ENCODE data around the gene TMEM147.
"Not testable (repeated sequence)": the region's sequence is repeated elsewhere in the genome, so short reads cannot be mapped to it uniquely, and the experiment has no call there.

Gene TMEM147

DNA sequence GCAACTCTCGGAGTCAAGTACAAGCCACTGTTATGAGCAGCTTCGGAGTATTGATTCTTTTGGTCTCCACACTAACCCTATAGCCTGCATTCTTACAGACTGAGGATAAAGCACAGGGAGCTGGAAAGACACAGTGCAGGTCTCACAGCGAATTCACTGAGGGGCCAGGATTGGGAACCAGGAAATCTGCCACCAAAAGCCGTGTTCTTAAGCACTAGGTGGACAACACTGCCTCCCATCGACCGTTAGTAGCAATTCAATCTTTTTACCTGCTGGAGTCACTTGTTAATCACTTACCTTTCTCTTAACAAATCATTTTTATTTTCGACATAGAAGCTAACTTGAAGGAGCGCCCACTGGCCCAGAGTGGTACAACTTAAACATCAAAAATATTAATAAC is 46.8 kb downstream of the TMEM147 start:
- H3K79me2 ChIP-seq (ENCODE audit: insufficient read depth, low read length): no peaks in the 10 kb centered on the region
- DNase-seq (no peak), ATAC-seq (ENCODE audit: insufficient read depth, low read depth) (no peak)
- H3K27ac ChIP-seq (ENCODE audit: low read length): no peak overlapping the region
- H3K4me1 ChIP-seq (ENCODE audit: insufficient read depth, low read length): no peaks in the 10 kb centered on the region
- no peaks in the 10 kb centered on the region for H3K36me3 ChIP-seq (ENCODE audit: insufficient read depth, low read length)
- H3K4me2 ChIP-seq (ENCODE audit: insufficient read depth, low read length): no peak overlapping the region
- H3K9me3 ChIP-seq (ENCODE audit: insufficient read depth, low read length, severe bottlenecking): no peaks in the 10 kb centered on the region
- peak overlapping the region; percentile 62; the same call in 1 of the 2 replicates for H2AFZ ChIP-seq (ENCODE audit: low read depth, low read length)
- H3K9ac ChIP-seq (ENCODE audit: low read depth, low read length): no peak overlapping the region
- H3K4me3 ChIP-seq (ENCODE audit: low read depth in 1 of 2, low read length in 2 of 2): no peak overlapping the region
- no peaks in the 10 kb centered on the region for H4K20me1 ChIP-seq (ENCODE audit: insufficient read depth, low read length)
- no peaks in the 10 kb centered on the region for H3K27me3 ChIP-seq (ENCODE audit: insufficient read depth, low read length, poor library complexity)
- TF ChIP-seq CTCF (IDR thresholded peaks at IDR 0.05; ENCODE audit: borderline replicate concordance, extremely low read depth, low read length, poor library complexity, severe bottlenecking) (peak; percentile 65), EZH2 (IDR thresholded peaks at IDR 0.05; ENCODE audit: borderline replicate concordance, low read depth, low read length, severe bottlenecking) (no peak)

- H3K9ac ChIP-seq (ENCODE audit: low read depth, low read length); H2AFZ ChIP-seq (ENCODE audit: low read depth, low read length); H3K9me3 ChIP-seq (ENCODE audit: insufficient read depth, low read length, severe bottlenecking); H3K36me3 ChIP-seq (ENCODE audit: insufficient read depth, low read length); H3K4me1 ChIP-seq (ENCODE audit: insufficient read depth, low read length); H3K4me2 ChIP-seq (ENCODE audit: insufficient read depth, low read length); DNase-seq; ATAC-seq (ENCODE audit: insufficient read depth, low read depth); H4K20me1 ChIP-seq (ENCODE audit: insufficient read depth, low read length); H3K27me3 ChIP-seq (ENCODE audit: insufficient read depth, low read length, poor library complexity); H3K27ac ChIP-seq (ENCODE audit: low read length); H3K4me3 ChIP-seq (ENCODE audit: low read depth in 1 of 2, low read length in 2 of 2); H3K79me2 ChIP-seq (ENCODE audit: insufficient read depth, low read length): not testable (repeated sequence)
Measured at GRCh38 chr19:35595026-35595425, 49.6 kb downstream of the TMEM147 start.

GRCh38 chr19:35595928-35596327 is 50.5 kb downstream of the TMEM147 start:
- Histone ChIP-seq H3K36me3 (ENCODE audit: insufficient read depth, low read length) (no peaks in the 10 kb centered on the region), H3K9me3 (ENCODE audit: insufficient read depth, low read length, severe bottlenecking) (no peaks in the 10 kb centered on the region)
- TF ChIP-seq CTCF (IDR thresholded peaks at IDR 0.05; ENCODE audit: borderline replicate concordance, extremely low read depth, low read length, poor library complexity, severe bottlenecking) (no peak), EZH2 (IDR thresholded peaks at IDR 0.05; ENCODE audit: borderline replicate concordance, low read depth, low read length, severe bottlenecking) (no peak)

GRCh38 chr19:35596366-35596999 is 51.1 kb downstream of the TMEM147 start:
- peak; percentile 25 for DNase-seq
- no peaks in the 10 kb centered on the region for H3K9me3 ChIP-seq (ENCODE audit: insufficient read depth, low read length, severe bottlenecking)
- no peak overlapping the region for H3K27ac ChIP-seq (ENCODE audit: low read length)
- no peak overlapping the region for H3K4me2 ChIP-seq (ENCODE audit: insufficient read depth, low read length)
- TF ChIP-seq EZH2 (IDR thresholded peaks at IDR 0.05; ENCODE audit: borderline replicate concordance, low read depth, low read length, severe bottlenecking): no peak
- no peak for TF ChIP-seq CTCF (IDR thresholded peaks at IDR 0.05; ENCODE audit: borderline replicate concordance, extremely low read depth, low read length, poor library complexity, severe bottlenecking)
- H2AFZ ChIP-seq (ENCODE audit: low read depth, low read length): no peak overlapping the region
- no peak overlapping the region for H3K9ac ChIP-seq (ENCODE audit: low read depth, low read length)
- no peak overlapping the region for H3K4me3 ChIP-seq (ENCODE audit: low read depth in 1 of 2, low read length in 2 of 2)
- no peaks in the 10 kb centered on the region for H3K79me2 ChIP-seq (ENCODE audit: insufficient read depth, low read length)
- H4K20me1 ChIP-seq (ENCODE audit: insufficient read depth, low read length): no peaks in the 10 kb centered on the region
- H3K4me1 ChIP-seq (ENCODE audit: insufficient read depth, low read length): no peaks in the 10 kb centered on the region
- peak; percentile 62; the same call in 2 of the 3 replicates for ATAC-seq (ENCODE audit: insufficient read depth, low read depth)
- H3K27me3 ChIP-seq (ENCODE audit: insufficient read depth, low read length, poor library complexity): no peaks in the 10 kb centered on the region
- no peaks in the 10 kb centered on the region for H3K36me3 ChIP-seq (ENCODE audit: insufficient read depth, low read length)

More at GRCh38 chr19:35595928-35596327, 50.5 kb downstream of the TMEM147 start:
- no peaks in the 10 kb centered on the region for H4K20me1 ChIP-seq (ENCODE audit: insufficient read depth, low read length)
- H3K27me3 ChIP-seq (ENCODE audit: insufficient read depth, low read length, poor library complexity): no peaks in the 10 kb centered on the region
- H3K4me1 ChIP-seq (ENCODE audit: insufficient read depth, low read length): no peaks in the 10 kb centered on the region
- no peak for DNase-seq
- no peak overlapping the region for H3K9ac ChIP-seq (ENCODE audit: low read depth, low read length)
- no peak overlapping the region for H3K4me2 ChIP-seq (ENCODE audit: insufficient read depth, low read length)
- no peak for ATAC-seq (ENCODE audit: insufficient read depth, low read depth)
- no peak overlapping the region for H3K4me3 ChIP-seq (ENCODE audit: low read depth in 1 of 2, low read length in 2 of 2)
- no peak overlapping the region for H3K27ac ChIP-seq (ENCODE audit: low read length)
- no peaks in the 10 kb centered on the region for H3K79me2 ChIP-seq (ENCODE audit: insufficient read depth, low read length)
- H2AFZ ChIP-seq (ENCODE audit: low read depth, low read length): no peak overlapping the region

Data from DND-41 (cell line).